ENCODE measurements around the gene IFT122.
A peak's percentile ranks its signal among the peaks of the same experiment; 100 is the strongest.
"Not testable (repeated sequence)": the region's sequence is repeated elsewhere in the genome, so short reads cannot be mapped to it uniquely, and the experiment has no call there.

IFT122 gene

GRCh38 chr3:129515108-129515820 lies 75.2 kb downstream of the IFT122 start:
- DNase-seq (ENCODE audit: low read depth, low spot score) = not testable (repeated sequence)

DNA sequence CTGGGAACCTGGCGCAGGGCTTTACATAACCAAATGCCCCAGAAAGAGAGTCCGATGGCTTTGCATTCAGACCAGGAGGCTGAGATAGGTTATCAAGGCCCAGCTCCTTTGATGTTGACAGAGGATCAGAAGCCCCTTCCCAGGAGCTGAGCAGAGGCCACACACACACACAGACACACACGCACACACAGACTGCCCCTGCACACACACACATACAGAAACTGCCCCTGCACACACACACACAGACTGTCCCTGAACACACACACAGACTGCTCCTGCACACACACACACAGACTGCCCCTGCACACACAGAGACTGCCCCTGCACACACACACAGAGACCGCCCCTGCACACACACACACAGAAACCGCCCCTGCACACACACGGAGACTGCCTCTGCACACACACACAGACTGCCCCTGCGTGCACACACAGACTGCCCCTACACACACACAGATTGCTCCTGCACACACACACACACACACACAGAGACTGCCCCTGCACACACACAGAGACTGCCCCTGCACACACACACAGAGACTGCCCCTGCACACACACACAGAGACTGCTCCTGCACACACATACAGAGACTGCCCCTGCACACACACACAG lies 75.9 kb downstream of the IFT122 start:
- DNase-seq (ENCODE audit: low read depth, low spot score) = not testable (repeated sequence)

DNA sequence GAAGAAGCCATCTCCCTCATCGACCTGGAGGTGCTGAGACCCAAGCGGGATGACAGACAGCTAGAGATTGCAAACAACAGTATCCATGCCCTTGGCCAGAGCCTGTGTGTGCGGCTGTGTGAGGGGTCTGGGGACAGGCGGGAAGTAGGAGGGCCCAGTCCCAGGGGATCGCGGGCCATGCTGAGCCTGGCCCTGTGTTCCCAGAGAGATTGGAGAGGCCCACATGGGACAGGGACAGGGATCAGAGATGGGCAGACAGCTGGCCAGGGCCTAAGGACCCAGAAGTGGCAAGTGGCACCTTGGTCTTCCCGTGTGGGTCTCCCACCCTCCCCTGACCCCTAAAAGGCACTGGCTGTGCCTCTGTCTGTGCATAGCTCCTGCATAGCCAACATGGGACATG lies 77.5 kb downstream of the IFT122 start:
- DNase-seq (ENCODE audit: low read depth, low spot score) = no peak

DNA sequence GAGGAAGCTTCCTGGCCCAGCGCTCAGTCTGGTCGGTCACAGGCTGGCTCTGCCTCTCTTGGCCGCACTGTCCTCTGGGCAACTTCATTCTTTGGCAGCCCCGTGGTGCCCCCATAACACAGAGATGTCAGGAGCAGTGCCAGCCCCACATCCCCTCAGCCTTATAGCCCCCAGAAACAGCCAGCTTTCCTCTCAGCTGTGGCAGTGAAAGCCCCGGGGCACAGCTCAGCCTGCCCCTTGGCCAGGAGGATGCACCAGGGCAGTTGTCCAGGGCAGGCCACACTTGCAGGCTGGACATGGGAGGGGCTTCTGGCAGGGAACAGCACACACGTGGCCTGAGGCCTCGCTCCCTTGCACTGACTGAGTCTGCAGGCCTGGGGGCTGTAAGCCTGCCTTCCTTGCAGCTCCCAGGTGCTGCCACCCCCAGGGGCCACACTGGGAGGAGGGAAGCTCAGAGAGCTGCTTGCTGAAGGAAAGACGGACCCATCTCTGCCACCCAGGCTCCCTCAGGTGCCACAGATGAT lies 78.1 kb downstream of the IFT122 start:
- no peak for DNase-seq (ENCODE audit: low read depth, low spot score)

- DNase-seq (ENCODE audit: low read depth, low spot score) = no peak
These were observed 78.6 kb downstream of the IFT122 start for GRCh38 chr3:129518581-129518980.

DNA sequence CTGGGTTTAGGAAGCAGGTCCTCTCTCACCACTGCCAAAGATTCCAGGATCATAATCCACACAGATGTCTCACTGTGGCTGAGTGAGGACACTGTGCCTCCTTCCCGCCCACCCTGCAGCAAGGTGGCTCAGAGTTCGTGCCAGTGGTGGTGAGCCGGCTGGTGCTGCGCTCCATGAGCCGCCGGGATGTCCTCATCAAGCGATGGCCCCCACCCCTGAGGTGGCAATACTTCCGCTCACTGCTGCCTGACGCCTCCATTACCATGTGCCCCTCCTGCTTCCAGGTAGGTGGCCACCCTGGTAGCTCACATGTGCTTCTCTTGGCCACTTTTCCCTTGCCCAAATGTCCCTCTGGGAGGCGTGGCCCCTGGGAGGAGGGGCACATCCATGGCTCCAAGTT lies 79.4 kb downstream of the IFT122 start:
- DNase-seq (ENCODE audit: low read depth, low spot score) = no peak

GRCh38 chr3:129519896-129520715 lies 80.1 kb downstream of the IFT122 start:
- DNase-seq (ENCODE audit: low read depth, low spot score) = no peak

DNA sequence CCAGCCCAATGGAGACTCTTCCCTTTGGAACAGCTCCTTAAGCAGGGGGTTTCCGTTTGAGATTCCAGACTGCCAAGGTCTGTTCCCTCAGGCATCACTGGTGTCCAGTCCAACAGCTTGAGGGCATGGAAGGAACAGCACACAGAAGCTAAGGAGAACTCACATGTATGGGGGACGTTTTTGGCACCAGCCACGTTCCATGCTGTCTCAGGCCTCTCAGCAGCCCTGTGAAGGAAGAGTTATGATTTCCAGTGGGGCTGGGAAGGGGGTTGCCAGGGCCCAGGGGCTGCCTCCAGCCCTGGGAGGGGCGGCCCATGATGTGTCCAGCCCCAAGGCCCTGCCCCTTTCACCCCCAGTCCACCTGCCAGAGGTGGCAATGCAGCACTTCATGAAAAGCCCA lies 80.9 kb downstream of the IFT122 start:
- no peak for DNase-seq (ENCODE audit: low read depth, low spot score)

DNA sequence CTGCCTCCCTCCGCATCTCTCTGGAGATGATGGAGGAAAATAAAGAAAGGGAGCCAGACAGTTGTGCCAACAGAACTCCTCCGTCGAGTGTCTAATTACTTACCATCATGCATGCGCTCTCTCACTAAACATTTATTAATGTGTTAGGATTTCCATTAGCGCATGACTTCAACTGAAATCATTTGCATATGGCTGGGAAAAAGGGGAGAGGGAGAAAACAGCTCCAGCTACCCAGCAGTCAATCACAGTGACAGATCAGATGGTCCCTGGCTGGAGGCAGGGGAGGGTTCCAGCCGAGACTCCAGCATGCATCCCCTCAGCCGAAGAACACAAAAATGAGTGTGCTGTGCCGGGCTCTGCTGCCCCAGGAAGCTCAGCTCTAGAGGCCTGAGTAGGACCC lies 81.6 kb downstream of the IFT122 start:
- DNase-seq (ENCODE audit: low read depth, low spot score) = no peak

- DNase-seq (ENCODE audit: low read depth, low spot score) = no peak
These were observed 82.9 kb downstream of the IFT122 start for GRCh38 chr3:129522953-129523352.

GRCh38 chr3:129524081-129524480 lies 84.1 kb downstream of the IFT122 start:
- no peak for DNase-seq (ENCODE audit: low read depth, low spot score)

DNA sequence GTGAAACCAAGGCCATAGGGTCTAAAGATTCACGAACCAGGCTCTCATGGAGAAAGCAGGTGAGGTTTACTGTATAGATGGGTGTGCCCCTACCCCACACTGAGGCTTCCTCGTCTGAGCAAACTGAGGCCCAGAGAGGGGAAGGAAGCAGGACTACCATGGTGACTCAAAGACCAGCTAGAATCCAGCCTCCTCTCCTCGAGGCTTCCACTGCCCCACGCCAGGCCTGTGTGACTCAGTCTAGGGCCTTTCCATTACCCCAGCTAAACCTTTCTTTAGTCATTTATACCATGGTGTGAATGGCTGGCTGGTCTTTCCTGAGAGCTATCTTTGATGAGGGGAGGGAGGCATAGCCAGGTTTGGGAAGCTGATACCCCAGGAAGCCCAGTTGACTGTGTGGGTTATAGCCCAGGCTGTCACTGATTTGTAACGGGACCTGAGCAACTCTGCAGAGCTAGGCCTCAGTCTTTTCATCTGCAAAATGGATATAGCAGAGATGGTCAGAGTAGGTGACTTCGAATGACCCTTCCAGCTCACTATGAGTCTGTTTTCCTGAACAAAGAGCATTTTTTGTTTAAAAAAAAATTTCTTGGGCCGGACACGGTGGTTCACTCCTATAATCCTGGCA lies 85.4 kb downstream of the IFT122 start:
- DNase-seq (ENCODE audit: low read depth, low spot score) = no peak

DNA sequence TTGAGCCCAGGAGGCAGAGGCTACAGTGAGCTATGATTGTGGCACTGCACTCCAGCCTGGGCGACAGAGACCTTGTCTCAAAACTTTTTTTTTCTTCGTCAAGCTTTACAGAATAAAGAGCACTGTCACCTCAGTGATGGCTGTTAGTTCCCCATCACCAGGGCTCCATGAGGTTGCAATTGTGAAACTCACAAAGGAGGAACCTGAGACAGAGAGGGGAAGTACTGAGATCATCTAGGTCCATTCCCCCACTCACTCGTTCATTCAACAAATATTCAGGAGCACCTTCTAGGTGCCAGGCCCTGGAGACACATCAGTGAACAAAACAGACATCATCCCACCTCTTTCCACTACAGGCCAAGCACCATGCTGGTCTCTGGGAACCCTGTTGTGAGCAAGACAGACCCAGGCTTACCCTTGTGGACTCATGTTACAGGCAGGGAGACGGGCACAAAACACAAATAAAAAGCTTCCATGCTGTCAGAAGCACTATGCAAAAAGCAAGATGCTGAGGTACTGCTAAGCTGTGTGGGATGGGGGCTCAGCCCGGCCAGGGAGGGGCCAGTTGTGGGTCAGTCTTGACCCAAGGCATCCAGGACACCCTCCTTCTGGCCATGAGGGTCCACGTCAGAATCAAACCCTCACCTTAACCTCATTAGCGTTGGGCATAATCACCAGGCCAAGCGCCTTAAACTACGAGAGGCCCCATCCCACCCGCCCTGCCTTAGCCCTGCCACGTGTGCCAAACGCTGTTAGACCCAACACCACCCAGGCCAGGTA lies 86.3 kb downstream of the IFT122 start:
- DNase-seq (ENCODE audit: low read depth, low spot score) = no peak

DNA sequence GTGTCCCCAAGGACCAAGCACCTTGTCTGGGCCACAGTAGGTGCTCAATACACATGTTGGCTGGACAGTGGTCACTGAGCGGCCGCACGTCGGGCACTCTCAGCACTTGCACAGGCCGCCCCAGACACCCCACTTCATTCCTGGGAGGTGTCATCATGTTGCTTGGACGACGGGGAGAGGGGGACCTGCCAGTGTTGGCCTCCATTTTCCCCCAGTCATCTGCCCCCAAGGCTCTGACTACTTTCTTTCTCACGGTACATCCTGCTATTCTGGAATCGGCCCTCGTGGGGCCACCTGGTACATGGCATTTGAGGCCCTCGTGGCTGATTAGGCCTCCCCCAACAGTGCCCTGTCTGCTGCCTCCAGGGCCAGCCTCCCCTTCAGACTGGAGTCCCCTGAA lies 87.2 kb downstream of the IFT122 start:
- no peak for DNase-seq (ENCODE audit: low read depth, low spot score)

- DNase-seq (ENCODE audit: low read depth, low spot score) = no peak
These were observed 88.6 kb downstream of the IFT122 start, which contains the start of gene RHO for GRCh38 chr3:129528589-129529100. Gene RHO, plus strand, starts transcription at chr3:129528639. Its CDS starts 95 bp downstream, at chr3:129528734.

DNA sequence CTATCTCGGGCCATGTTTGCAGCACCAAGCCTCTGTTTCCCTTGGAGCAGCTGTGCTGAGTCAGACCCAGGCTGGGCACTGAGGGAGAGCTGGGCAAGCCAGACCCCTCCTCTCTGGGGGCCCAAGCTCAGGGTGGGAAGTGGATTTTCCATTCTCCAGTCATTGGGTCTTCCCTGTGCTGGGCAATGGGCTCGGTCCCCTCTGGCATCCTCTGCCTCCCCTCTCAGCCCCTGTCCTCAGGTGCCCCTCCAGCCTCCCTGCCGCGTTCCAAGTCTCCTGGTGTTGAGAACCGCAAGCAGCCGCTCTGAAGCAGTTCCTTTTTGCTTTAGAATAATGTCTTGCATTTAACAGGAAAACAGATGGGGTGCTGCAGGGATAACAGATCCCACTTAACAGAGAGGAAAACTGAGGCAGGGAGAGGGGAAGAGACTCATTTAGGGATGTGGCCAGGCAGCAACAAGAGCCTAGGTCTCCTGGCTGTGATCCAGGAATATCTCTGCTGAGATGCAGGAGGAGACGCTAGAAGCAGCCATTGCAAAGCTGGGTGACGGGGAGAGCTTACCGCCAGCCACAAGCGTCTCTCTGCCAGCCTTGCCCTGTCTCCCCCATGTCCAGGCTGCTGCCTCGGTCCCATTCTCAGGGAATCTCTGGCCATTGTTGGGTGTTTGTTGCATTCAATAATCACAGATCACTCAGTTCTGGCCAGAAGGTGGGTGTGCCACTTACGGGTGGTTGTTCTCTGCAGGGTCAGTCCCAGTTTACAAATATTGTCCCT lies 89.6 kb downstream of the IFT122 start:
- no peak for DNase-seq (ENCODE audit: low read depth, low spot score)

GRCh38 chr3:129530251-129530791 lies 90.3 kb downstream of the IFT122 start:
- DNase-seq (ENCODE audit: low read depth, low spot score) = peak; percentile 57

DNA sequence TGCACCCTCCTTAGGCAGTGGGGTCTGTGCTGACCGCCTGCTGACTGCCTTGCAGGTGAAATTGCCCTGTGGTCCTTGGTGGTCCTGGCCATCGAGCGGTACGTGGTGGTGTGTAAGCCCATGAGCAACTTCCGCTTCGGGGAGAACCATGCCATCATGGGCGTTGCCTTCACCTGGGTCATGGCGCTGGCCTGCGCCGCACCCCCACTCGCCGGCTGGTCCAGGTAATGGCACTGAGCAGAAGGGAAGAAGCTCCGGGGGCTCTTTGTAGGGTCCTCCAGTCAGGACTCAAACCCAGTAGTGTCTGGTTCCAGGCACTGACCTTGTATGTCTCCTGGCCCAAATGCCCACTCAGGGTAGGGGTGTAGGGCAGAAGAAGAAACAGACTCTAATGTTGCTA lies 90.8 kb downstream of the IFT122 start:
- DNase-seq (ENCODE audit: low read depth, low spot score) = no peak

GRCh38 chr3:129531699-129532098 lies 91.7 kb downstream of the IFT122 start:
- no peak for DNase-seq (ENCODE audit: low read depth, low spot score)

GRCh38 chr3:129532261-129532660 lies 92.2 kb downstream of the IFT122 start:
- no peak for DNase-seq (ENCODE audit: low read depth, low spot score)
